Epidermal melanocyte (primary cell): Measurements from ENCODE around the gene FLYWCH2.
A peak's percentile ranks its signal among the peaks of the same experiment; 100 is the strongest.

ENCODE experiments used
- DNase-seq: peaks from one replicate; pipeline ENCODE4 v3.0.0; 2011; ENCODE audit warnings: low spot score; ENCODE audit not compliant: insufficient read length

The FLYWCH2 gene

DNA sequence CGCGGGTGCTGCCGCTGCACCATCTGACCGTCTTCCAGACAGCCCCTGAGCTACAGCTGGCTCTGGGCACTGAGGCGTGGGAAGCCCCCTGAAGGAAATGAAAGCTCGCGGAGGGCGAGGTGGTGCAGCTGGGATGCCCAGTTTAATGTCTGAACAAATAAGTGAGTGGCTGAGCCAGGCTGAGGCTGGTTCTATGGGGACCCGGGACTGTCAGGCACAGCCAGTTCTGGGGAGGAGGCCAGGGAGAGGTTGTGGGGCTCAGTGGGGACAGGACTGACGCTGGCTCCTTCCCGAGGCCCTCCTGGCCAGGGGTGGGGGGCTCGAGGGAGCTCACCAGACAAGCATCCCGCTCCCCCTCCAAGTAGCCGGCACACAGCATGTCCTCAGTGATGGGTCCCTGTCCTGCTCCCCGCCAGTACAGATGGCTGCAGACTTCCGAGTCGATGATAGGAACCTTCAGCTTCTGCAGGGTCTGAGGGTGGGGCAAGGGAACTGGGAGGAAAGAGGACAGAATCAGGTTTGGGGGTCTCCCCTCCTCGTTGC, 29.4 kb upstream of the FLYWCH2 start:
- DNase-seq, result peak; percentile 1

DNA sequence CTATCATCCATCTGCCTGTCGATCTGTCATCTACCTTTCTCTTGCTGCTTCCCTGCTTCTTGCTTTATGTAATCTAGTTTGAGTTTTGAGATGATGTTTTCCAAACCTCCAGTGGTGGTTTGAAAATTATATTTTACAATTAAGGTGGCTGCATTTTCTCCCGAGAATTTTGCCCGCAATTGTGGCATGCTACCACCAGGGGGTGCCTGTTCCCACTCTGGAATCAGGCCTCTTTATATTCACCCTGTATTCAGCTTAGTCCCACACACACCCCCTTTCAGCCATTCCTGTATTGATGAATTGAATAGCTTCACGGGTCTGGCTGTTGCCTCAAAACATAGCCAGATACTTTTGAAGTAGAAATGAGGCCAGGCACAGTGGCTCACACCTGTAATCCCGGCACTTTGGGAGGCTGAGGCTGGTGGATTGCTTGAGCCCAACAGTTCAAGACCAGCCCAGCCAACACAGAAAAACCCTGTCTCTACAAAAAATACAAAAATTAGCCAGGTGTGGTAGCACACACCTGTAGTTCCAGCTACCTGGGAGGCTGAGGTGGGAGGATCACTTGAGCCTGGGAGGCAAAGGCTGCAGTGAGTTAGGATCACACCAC, 28.2 kb upstream of the FLYWCH2 start:
- no peak for DNase-seq

DNA sequence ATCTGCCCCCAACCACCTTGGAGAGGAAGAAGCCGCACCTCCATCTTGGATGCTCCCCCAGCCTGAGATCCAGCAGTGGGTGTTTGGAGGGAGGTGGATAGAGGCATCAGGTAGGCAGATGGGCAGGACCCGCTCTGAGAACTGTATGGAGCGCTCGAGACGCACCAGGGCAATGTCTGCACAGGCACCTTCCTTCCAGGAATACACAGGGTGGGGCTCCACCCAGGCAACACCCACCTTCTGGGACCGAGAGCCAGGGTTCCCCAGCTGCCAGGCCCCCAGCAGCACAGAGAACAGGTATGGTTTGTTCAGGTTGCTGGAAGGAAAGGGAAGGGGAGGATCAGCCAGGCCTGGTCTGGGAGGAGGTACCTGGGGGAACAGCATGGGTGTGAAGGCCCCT, 27.5 kb upstream of the FLYWCH2 start:
- peak; percentile 1 for DNase-seq

DNA sequence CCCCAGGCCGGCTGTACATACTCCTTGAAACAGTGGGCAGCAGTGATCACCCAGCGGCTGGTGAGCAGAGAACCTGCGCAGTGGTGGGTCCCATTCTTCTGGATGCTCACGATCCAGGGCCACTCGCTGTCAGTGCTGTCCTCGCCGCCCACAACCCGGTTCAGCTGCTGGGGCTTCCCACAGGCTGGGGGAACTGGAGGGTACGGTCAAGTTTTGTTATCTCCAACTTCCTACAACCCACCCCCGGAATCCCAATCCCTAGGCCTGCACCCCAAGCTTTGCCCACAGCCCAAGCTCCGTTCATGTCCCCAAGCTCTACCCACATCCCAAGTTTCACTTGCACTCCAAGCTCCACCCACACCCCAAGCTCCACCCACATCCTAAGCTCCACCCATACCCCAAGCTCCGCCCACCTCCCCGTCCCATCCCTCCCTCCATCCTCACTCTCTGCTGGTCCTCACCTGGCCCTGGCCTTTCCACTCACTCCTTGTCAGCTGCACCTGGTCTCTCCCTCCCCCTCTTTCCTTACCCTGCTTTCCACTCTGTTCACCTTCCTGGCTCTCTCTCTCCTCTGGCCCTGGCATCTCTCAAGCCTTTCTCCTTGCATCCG, 26.8 kb upstream of the FLYWCH2 start:
- peak; percentile 5 for DNase-seq

DNA sequence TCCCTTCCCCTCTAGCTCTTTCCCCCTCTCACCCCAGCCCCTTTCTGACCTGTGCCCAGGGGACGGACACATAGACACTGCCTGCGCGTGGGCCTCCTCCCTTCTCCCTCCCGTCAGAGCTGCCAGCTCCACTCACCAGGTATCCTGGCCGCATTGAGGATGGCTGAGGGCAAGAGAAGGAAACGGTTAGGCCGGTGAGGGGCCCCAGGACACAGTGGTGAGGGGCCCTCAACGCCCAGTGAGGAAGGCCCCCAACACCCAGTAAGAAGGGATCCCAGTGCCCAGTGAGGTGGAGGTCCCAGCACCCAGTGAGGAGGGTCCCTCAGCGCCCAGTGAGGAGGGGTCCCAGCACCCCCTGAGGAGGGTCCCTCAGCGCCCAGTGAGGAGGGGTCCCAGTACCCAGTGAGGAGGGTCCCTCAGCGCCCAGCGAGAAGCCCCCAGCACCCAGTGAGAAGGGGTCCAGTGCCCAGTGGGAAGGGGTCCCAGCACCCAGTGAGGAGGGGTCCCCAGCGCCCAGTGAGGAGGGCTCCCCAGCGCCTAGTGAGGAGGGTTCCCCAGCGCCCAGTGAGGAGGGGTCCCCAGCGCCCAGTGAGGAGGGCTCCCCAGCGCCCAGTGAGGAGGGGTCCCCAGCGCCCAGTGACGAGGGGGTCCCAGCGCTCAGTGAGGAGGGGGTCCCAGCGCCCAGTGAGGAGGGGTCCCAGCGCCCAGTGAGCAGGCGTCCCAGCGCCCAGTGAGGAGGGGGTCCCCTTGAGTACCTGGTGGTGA, 26.1 kb upstream of the FLYWCH2 start:
- DNase-seq, result no peak

DNA sequence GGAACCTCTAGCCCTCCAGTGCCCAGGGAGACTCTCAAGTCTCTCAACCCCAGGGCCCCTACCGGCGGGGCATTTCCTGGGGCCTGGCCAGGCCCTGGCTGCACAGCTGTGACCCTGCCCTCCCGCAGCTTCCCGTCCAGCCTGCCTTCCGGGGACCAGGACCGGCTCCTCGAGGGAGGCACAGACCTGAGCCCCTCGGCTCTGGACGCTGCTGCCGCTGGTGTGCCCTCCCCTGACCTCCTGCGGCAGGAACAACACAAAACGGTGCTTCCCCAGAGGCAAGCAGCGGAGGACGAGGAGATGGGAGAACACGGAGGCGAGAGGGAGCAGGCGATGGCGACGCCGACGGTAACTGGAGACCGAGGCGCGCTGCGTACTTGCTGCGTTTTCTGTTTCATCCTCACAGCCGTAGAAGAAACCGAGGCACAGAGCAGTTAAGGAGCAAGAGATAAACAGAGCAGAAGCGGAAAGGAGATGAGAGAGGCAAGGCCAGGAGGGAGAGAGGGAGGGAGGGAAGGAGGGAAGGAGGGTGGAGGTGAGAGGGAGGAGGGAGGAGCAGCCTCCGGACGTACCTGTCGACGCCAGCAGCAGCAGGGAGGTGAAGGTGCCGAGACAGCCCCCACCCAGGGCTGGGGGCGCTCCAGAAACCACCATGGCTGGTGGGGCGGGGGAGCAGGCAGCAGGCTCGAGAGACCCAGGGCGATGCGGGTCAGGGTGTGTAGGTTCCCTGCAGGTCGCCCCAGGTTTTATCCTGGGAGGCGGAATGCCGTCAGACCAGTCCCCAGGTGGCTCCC, 25.4 kb upstream of the FLYWCH2 start, which contains the start of gene PRSS22:
Gene PRSS22 (minus strand): TSS at position 720 of the 794 bp plus-strand sequence. CDS start 66 bp downstream, at position 654.
- DNase-seq, result peak; percentile 10

DNA sequence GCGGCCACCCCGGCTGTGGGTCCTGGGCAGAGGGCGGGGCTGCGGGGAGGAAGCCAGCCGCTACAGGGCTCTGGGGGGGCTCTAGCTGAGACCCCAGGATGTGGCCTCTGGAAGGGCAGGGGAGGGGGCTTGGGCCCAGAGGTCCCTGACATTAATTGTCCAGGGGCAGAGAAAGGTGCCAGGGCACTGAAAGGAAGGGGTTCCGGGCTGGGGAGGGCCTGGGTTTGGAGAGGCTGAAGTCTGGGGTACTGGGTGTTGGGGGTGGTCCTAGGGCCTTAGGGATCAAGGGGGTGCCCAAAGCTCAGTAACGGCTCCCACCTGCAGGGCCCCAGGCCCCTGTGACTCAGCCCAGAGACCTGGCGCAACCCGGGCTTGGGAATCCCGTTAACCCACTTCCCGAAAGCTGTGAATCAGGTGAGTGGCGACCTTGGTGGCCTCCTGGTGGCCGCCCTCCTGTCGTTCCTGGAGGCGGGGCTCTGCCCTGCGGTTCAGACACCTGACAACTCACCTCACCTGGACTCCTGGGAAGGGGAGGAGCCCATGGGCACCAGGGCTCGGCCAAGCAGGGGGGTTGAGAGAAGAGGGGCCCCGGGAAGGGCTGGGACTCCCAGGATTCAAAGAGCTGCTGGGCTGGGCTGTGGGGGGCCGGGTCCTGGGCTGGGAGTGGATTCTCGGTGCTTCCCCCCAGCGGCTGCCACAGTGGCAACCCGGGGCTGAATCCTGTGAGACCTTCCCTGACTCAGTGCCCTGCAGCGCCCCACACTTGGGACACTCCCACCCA, 24.6 kb upstream of the FLYWCH2 start:
- DNase-seq, result peak; percentile 4

DNA sequence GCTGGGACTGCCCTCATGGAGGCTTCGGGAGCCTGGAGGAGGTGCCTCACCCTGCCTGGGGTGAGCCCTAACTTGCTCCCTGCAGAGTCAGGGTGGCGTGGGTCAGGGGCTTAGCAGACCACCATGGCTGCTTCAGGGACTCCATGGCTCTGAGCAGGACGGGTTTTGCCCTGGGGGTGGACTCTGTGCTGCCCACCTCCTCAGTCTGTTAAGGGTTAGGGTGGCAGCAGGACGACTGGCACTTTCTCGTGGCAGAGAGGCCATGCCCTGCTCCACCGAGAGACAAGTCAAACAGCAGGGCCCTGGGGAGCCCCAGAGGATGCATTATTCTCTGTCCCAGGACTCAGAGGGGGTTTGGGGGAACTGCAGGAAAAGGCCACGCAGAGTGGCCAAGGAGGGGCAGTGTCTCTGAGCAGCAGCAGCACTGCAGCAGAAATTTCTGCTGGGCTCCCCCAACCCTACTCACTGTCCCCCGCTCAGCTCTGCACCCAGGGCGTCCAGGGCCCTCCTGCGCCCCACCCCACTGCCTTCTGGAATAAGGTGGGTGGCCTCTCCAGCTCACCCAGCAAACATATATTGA, 23.2 kb upstream of the FLYWCH2 start:
- DNase-seq, result no peak

DNA sequence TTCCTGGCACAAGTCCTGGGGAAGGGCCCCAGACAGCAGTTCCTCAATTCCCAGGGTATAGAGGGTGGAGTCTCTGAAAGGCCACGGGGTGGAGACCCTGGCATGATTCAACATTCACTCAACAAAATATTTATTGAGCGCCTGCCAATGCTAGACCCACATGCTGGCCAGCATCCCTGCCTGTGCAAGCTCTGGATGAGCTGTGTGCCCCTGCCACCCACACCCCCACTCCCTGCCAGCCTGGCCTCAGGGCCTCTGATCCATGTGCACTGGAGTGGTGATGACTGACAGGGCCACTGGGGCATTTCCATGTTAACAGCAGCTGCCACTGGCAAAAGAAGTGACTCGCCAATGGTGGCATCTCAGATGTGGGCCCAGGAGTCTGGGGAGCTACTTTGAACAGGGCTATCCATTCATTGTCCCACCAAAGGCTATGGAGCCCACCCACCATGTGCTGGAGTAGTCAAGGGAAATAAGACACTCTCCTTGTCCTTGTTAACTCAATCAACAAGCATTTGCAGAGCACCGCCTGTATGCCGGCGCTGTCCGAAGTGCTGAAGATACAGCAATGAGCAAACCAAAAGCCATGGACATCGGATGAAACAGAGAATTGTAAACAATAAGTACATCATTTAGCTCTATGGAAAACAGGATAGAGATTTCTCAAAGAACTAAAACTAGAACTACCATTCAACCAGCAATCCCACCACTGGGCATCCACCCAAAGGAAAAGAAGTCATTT, 22.0 kb upstream of the FLYWCH2 start:
- peak; percentile 3 for DNase-seq

DNA sequence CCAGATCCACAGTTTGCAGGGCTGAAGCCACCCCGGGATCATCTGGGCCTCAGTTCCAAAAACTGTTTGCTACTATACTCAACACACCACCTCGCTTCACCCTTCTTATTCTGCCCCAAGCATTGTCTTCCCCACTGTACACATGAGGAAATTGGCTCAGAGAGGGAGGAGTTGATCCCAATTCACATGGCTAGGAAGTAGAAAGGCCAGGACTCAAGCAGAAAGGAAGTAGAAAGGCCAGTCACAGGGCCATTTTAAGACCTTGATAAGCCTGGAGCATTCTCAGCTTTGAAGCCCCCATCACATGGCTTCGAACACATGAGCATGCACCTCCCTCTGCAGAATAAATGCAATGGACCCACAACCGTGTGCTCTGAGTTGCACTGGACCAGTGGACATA, 17.4 kb upstream of the FLYWCH2 start:
- DNase-seq, result no peak

DNA sequence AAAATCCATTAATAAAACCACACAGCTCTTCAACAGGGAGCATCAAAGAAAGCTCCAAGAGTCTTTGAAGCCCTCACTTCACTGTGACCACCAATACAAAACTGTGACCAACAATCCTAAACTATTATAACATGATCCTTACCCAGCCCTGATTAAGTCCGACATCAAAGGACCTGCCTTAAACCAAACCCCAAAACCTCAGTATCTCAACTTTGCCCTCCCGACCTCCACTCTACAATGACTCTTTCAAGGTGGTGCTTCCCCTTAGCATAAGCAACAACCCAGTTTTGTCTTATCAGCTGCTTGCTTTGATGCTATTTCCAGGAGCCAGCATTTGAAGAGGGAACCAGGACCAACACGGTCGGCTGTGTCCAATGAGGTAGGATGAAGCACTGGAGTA, 16.6 kb upstream of the FLYWCH2 start:
- no peak for DNase-seq

DNA sequence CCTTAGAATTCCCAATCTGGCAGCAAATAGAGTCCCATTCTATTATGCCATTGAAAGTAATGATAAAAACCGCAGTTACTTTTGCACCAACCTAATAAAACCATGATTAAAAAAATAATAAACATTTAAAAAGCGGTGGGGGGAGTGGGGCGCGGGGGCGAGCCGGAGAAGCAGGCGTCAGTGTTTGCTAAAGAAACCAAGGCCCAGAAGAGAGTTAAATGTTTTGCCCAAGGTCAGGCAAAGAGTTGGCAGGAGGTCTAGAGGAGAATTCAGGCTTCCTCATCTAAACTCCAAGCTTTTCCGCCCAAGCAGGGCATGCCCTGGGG, 15.4 kb upstream of the FLYWCH2 start:
- DNase-seq, result no peak

DNA sequence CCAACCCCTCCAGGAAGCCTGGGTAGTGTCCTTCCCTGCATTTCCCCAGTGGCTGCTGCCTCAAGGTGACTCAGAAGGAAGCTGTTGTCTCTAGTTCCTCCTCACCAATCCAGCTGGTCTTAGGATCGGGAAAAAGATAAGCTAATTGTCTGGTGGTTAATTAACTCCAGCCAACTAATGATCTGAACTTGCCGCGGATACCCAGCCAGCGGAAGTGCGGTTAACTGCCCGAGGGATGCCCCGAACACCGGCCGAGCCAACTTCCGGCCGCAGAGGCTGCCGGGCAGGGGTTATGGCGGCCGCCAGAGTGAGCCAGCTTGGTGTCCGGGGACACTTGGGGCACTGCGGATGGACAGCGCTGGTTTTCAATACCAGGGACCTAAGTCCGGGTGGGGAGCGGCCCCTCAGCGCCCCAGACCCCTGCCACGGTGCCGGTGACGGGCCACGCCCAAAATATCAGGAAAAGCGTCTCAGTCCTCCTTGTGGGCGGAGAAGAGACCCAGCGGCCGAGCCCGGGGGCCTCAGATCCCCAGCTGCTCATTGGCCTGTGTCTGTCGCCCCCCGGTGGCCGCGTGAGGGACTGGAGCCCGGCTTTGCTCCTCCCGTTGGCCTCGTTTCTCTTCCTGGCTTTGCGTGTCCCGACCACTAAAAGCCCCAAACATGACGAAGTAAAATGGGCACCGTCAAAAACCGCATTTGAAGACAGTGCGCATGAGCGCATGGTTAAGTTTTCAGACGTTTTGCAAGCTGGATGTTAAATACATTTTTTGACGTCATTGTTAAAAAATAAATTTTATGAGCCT, 14.8 kb upstream of the FLYWCH2 start:
- DNase-seq, result peak; percentile 95

DNA sequence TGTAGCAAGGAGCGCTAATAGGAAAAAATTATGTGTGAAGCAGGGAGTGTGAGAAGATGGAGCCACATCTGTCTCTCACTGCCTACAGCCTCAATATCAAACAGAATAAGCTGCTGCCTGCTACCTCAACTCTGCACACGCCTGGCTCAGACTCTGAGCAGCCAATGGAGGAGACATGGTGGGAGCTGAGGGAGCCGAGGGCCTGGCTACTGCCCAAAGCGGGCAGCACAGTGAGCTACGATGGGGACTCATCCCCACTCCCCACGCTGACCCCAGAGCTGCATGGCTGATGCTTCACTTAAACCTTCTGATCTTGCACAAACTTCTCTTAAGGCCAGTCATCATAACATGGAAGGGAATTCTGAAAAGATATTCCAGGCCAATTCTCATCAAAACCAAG, 11.1 kb upstream of the FLYWCH2 start:
- DNase-seq, result no peak

DNA sequence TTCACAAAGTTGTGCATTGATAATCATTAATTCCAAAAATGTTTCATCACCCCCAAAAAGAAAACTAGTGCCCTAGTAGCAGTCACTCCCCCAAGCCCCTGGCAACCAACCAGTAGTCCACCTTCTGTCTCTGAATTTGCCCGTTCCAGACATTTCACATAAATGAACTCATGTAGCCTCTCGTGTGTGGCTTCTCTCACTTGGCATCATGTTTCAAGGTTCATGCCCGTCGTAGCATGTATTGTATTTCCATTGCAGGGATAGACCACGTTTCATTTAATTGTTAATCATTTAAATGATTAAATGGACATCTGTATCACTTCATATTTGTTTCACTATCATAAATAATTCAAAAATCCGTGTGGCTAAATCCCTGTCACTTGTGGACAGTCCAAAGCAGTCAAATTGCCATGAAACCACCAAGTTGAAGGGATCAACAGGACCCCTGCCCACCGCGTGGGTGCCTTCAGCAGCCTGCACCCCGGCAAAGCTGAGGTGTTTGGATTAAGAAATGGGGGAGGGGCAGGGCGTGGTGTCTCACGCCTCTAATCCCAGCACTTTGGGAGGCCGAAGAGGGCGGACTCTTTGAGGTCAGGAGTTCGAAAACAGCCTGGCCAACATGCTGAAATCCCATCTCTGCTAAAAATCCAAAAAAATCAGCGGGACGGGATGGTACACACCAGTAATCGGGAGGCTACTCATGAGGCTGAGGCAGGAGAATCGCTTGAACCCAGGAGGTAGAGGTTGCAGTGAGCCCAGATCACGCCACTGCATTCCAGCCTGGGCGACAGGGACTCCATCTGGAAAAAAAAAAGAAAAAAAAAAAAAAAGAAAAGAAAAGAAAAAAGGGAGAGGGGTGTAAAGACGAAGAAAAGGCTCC, 8.7 kb upstream of the FLYWCH2 start:
- DNase-seq, result no peak

DNA sequence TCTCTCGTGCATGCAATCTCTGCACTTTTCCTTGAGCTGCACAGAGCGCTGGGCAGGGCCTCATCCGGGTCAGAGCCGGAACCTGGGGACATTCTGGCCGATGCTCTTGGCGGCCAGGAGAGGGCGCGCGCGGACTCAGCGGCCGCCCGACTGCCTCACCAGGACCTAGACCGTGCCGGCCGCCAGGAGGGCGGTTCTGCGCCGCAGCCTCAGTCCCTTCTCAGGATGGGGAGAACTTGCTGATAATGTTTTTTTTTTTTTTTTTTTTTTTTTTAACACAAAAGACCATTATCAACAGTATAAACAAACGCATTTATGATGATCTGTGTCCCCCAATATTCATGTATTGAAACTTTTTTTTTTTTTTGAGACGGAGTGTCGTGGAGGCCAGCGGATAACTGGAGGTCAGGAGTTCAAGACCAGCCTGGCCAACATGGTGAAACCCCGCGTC, 8.1 kb upstream of the FLYWCH2 start:
- no peak for DNase-seq

DNA sequence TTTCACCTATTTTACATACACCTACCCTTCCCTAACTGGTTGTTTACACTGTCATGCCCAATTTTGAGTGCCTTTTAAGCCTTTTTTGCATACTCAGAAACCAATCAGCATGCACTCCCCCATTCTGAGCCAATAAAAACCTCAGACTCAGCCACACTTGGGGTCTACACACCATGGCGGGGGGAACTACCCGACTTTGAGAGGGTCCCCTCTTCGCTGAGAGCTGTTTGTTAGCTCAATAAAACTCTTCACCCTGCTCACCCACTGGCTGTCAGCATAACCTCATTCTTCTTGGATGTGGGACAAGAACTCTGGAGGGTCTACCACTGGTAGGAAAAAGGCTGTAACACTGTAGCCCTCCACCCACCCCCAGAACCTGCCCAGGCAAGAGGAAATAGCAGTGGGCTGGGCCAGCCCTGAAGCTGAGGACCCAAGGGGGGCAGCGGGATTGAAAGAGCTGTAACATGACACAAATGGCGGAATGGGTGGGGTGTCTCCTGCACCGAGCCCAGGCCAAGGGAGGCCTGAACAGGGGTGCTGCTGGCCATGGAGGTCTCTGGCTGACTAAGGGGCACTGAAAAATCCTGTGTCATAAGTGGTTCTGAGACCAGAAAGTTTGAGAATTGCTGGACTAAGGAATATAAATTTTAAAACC, 3.0 kb upstream of the FLYWCH2 start:
- DNase-seq, result no peak
